NCI-H2196 treated with DMSO at 0.1 percent for 48 hours (cell line): ENCODE results near the gene FXYD2.
"Not testable (repeated sequence)": the region's sequence is repeated elsewhere in the genome, so short reads cannot be mapped to it uniquely, and the experiment has no call there.

Experiments
- DNase-seq: peaks from one replicate; lab custom pipeline; 2025; ENCODE audit not compliant: unreplicated experiment; lab: John Stamatoyannopoulos, UW

Gene FXYD2

DNA sequence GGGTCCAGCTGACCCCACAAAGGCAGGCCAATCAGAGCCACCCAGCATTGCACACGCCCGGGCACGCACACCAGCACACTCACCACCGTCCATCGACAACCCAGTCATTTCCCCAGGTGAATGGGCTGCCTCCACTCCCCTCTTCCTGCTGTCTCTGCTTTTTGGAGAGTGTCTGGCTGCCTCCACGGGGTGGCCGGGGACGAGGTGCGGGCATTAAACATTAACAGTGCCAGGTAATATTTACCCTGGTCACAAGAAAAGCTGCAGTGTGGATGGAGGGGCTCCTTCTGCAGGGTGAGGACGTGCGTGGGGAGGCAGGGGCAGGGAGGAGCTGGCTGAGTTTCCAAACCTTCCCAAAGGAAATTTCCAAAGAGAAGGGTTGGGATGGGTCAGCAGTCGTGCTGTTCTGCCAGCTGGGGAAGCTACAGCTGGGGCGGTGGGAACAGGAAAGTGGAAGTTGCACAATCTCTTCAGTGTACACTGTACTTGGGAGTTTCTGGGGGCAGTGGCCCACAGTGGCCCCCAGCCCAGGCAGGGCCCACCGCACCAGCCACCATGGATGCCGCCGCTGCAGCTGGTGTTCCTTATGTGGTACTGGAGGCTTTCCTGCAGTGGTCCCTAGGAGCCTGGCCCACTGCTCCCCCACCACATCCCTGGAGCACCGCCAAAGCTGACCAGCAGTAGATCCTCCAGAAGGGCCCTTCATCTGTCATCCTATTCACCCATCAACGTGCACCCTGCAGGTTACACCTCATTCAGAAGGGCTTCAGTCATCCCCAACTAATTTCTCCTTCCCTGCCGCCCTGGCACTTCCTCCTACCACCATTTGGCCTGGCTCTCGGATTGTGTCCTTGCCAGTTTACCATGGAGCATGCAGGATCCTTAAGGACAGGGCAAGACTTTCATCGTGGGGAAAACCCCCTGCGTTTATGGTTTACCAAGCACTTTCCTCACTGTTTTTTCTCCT, at the start of gene FXYD2:
Gene FXYD2 (minus strand): TSS at position 174 of the 967 bp plus-strand sequence. CDS start 66 bp downstream, at position 108.
- no peak for DNase-seq

DNA sequence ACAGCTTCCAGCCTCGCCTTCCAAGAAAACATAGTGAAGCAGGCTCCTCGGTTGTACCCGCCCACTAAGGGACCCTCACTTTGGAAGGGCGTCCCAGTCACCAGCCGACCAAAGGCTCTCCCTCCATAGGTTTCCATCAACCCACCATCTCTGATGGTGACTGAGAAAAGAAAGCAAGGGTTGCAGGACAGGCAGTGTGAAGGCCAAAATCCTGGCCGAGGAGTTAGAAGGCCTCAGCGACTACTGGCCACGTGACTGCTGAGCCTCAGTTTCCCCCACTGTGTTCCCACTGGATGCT, 49.2 kb upstream of the FXYD2 start:
- no peak for DNase-seq

DNA sequence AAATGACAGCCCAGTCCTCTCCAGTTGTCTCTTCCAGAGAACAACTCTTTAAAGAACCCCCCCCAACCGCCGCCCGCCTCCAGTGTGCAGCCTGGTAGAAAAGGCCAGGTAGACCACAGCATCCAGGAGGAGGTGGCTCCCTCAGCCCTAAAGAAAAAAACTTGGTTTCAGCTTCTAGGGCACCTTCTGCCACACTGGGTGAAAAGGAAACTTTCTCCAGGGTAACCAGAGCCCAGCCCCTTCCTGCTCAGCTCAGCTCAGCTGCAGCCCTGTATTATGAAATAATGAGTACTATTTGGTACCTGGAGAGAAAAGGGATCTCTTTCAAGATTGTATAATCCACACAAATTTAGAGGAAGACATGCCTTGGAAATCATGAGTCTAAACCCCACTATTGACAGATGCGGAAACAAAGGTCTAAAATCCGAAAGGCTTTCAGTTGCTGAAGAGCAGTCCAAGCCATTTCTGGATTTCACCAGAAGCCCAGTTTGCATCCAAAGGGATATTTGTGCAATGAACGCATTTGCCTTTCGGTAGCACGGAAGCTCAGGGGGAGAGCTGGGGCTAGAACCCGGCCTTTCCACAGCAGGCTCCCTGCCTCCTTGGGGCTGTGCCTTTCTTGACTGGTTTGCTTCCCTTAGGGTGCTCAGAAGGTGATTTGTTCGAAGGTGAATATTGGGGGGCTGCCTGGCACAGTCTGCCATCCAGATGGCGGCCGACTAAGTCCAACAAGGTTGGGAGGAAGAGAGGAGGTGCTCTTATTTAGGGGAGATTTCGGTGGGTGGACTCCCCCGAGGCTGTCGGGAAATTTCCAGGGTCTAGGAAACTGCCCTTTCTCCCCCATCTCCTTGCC, 48.7 kb upstream of the FXYD2 start:
- DNase-seq = no peak

DNA sequence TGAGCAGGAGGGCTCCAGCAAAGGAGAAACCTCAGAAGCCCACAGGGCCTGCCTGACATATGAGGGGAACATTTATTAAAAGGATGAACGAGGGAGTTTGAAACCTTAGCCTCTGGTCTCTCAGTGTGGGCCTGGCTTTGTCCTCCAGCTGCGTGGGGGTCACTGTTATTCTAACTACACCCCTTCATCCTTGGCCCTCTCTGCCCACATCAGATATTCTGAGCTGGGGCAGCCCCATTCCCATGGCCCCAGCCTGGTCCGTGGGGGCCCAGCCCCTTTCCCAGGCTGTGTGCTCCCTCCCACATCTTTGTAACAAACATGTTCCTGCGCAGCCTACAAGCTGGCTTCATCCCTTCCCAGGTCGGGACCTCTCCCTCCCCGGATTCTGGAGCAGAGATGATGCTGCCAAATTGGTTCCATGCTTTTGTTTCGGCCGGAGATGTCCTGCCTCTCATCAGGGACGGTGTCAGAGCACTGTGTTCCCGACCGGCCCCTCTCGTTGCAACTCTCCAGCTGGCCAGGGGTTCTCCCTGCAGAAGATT, 47.9 kb upstream of the FXYD2 start:
- DNase-seq = no peak

DNA sequence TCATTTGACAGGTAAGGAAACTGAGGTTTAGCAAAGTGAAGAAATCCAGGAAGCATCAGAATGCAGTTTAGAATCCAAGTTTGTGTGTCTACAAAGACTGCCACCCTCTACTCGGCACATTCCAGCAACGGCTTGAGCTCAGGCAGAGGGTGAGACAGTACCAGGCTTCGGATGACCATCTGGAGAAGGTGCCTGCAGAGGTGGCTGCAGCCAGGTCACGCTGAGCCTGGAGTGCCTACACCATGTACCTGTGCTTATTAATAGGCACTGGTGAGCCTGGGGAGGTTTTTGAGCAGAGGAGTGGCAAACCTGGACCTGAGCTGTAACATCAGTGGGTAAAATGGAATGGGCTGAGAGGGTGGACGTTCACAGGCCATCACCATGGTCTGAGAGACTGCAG, 47.2 kb upstream of the FXYD2 start:
- DNase-seq = no peak

DNA sequence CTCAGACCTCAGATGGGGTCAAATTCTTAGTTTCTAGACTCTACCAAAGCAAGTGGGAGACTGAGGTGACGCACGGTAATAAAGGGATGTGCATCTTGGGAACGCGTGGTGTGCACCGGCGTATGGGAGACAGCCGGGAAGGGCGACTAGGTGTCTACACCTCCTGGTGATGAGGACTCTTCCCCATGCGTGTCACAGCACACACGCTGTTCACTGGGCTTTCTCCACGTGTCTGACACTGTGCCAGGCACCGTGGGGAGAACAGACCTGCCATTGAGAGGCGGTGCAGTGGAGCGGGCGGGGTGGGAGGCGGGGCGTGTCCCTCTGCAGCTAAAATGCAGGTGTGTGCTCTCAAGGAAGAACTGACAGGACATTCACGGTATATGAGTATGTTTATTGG, 46.6 kb upstream of the FXYD2 start:
- DNase-seq = no peak

DNA sequence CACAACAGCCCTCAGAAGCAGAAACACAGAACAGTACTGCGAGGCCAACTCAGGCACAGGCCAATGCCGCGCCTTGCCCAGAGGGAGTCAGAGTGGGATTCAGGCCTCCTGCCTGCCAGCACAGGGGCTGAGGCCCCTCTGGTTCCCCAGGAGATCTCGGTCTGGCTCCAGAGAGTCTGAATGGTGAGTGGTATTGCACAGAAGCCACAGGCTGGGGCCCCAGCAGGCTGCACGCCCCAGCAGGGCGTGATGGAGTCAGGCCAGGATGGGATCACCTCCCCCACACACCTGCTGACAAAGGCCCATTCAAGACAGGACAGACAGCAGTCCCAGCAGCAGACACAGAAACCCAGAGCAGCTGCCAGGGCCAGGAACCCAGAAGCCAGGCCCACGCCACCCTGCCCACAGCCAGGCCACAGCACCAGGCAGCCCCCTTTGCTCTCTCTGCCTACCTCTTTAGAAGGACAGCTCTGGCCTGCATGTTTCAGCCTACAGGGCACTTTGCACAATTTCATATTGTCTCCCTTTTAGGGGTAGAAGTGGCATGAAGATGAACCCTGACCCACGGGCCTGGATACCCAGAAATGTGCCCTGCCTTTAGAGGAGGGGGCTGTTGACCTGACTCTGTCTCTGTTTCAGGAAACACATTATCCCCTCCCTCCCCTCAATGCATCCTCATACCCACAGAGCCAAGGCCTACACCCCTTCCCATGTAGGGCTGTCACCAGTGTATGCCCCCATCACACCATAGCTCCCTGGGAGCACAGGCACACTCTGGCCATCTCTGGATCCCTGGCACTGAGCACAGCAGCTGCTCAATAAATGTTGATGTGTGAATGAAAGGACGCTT, 45.8 kb upstream of the FXYD2 start:
- DNase-seq = peak; percentile 10

DNA sequence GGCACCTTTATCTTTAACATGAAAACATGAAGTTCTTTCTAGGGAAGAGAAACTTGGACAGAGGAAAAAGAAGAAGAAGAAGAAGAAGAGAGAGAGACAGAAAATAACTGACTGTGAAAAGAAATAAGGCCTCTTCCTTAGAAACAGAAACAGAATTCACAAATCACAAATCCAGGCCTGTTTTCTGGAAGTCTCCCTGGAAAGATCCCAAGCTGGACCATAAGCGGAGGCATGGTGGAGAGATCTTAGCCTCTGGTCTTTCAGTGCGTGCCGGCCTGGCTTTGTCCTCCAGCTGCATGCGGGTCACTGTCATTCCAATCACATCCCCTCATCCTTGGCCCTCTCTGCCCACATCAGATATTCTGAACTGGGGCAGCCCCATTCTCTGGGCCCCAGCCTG, 45.1 kb upstream of the FXYD2 start:
- DNase-seq = no peak

DNA sequence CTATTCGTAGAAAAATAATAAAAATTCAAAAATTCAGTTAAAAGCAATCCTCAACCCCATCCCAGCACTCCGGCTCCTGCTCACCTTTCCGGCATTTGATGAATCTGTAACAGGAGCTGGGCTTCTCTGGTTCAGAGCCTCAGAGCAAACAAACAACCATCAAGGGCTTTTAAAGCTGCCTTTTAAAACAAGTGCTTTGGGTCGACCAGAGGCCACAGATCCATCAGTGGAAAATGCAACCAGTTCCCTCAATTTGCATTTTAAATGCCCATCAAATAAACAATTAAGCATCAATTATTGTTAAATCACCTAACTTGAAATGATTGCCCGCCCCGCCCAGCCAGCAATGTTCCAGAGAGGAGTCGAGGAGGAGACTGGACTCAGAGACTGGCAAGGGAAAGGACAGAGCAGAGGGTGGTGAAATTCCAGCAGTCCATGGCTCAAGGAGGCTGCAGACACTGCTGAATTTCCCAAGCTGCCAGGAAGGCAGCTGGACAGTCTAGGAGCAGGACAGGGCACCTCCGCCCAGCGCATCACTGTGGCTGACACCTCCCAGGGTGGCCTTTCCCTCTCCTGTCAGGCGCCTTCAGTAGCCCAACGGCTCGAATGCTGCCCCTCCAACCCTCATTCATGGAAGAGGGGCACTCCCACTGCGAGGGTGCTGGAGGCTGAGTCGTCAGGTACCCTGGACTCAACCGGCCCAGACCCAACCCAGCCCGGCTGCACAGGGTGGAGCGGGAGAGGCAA, 44.4 kb upstream of the FXYD2 start:
- peak; percentile 56 for DNase-seq

DNA sequence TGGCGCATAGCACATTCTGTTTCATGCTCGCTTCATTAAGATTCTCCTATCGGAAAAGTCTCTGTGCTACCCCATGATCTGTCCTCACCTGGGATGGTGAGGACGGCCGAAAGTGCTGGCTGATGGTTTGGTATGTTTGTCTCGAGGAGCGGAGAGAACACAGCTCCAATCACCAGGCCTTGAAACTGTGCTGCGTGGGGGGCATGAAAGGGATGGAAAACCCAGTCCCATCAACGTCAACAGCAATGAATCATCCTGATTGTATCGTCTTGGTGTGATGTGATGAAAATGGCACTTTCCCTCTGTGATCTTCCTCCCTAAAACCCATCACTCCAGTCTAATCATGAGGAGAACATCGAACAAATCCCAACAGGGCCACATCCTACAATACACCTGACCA, 43.5 kb upstream of the FXYD2 start:
- no peak for DNase-seq

DNA sequence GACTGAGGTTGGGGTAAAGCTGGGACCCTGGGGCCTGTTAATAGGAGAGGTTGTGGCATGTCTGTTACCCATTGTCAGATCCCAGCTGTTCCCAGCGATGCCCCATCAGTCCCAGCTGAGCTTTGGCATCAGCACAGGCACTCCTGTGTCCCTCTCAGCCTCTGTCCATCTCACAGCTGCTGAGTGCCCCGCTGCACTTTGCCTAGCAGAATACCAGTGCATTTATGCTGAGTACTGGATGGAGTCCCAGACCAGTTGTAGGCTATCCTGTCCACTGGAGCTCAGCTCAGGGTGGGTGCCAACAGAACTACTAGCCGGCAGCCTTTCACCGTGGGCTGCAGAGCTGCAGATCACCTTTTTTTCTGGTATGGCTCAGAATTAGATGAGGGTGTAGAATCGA, 42.0 kb upstream of the FXYD2 start:
- no peak for DNase-seq

DNA sequence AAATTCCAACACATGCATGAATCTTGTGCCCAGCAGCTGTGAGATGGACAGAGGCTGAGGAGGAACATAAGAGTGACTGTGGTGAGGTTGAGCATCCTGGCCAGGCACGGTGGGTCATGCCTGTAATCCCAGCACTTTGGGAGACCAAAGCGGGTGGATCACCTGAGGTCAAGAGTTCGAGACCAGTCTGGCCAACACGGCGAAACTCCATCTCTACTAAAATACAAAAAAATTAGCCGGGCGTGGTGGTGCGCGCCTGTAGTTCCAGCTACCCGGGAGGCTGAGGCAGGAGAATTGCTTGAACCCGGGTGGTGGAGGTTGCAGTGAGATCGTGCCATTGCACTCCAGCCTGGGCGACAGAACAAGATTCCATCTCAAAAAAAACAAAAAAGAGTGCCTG, 41.0 kb upstream of the FXYD2 start:
- DNase-seq = not testable (repeated sequence)

DNA sequence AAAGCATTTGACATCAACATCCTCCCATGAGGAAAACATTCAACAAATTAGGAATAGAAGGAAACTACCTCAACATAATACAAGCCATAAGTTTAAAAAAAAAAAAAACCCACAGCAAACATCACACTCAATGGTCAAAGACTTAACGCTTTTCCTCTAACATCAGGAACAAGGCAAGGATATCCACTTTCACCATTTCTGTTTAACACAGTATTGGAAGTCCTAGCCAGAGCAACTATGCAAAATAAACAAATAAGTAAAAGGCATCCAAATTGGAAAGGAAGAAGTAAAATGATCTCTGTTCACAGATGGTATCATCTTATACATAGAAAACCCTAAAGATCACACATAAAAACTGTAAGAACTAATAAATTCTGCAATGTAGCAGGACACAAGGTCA, 38.8 kb upstream of the FXYD2 start:
- no peak for DNase-seq

DNA sequence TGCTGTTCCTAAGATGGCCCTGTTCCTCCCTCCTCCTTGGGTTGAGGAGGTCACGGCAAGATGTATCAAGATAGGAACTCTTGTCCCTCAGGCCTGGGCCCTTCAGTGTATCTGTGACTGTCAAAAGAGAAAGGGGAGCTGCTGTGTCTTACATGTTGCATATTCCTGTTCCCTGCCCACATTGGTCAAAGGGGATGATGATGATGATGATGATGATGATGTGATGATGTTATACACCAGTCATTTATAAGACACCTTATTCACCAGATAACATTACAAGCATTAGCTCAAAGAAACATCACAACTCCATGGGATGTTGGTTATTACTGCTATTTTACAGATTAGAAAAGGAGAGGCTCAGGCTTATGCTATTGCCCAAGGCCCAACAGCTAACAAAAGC, 38.2 kb upstream of the FXYD2 start:
- DNase-seq = no peak

DNA sequence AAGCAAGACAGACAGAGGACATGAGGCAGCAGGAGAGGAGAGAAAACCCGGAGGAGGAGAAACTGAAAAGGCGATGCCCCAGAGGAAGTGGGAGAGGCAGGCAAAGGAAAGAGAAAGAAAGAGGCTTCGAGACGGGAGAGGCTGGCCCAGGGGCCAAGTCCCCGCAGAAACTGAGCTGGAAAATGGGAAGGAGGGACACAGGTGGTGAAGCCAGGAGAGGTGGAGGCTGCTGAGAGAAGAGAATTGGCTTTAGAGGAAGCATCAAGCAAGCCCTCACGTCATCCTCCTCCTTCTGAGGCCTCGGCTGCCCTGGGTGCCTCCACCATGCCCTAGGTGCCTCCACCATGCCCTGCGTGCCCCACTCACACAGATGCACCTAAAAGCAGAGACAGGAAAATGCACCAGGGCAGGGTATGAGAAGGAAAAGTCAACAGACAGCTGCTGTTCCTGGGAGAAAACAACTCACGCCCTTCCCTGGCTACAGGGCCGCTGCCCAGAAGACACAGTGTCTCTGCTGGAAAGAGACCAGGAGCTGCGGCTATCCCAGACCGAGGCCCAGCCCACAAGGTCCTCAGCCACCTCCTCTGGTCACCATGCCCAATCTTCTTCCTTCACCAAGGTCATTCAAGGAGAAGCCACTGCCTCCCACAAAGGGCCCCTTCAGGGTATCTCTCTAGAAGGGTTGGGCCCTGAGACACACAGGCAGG, 37.6 kb upstream of the FXYD2 start:
- DNase-seq = no peak

DNA sequence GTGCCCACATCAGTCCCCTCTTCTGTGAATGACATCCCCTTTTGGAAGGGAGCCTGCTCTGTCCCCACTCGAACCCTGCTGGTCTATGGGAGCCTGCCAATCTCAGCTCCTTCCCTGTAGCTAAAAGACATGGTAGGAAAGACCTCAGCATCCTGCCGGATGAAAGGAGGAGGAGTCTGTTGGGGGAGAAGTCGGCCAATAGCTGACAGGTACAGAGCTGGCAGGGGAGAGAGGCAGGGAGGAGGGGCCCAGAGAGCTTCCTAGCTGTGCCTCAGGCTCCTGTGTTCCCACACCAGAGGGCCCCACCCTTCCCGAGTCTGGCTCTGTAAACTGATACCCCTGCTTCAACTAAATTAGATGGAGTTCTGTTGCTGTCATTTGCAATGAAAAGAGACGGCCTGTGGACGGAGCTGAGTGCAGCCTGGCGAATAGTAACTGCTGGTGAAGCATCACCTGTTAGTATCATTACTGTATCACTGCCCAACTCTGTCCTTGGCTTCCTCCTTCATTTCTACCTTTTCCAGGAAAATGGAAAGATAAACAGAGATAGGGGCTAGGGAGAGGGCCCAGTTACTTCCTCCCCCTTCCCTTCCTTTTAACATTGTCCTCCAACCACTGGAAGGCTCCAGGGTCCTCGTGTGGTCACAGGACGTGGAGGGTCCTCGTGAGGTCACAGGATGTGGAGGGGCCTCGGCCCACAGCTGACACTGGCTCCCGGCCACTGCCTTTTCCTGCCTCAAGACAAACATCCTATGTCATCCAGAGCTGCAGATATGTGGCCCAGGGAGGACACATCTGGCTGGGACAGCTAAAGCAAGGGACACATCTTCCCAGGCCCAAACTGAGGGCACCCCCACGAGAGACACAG, 36.8 kb upstream of the FXYD2 start:
- peak; percentile 87 for DNase-seq

DNA sequence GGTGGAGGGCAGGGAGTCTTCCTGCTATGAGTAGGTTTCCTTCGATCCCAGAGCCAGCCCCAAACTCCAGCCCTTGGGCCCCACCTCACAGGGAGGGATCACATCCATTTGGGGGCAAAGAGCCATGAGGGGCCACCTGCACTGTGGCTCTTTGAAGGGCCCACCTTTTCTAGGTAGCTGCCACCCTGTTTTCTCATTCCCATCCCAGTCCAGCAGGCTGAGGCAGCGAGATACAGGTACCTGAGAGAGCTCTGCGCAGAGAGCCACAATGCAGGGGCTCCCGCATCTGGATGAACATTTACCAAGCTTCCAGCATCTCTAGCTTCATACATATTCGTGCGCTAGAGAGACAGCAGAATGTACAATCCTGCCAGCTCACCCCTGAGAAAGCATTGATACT, 35.6 kb upstream of the FXYD2 start:
- DNase-seq = no peak

DNA sequence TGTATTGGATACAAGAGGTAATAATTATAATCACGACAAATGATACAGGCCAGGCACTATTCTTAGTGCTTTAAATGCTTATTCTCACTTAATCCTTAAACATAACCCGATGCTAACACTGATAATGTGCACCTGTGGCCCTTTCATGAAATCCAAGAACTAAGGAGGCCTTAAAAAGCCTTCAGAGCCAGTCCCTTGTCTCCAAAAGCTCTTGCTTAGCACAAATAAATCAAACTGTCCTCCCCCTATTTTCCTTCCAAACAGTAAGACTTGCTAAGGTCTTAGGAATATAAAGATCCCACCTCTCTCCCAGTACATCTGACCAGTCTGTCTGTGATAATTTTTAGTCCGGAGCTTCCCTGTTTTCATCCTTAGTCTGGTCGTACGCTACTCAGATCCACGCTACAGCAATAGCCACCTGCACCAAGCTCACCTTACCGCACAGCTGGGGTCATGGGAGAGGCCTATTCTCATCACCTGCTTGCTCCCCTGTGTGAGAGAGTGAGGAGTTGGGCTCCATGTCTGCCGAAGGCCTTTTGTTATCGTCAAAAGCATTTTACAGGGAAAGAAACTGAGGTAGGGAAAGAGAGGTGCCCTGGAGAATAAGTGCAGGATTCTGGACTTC, 35.1 kb upstream of the FXYD2 start:
- DNase-seq = no peak
